CD4-positive, alpha-beta T cell treated with Interferon alpha-2 for 1 hour (primary cell): Measurements from ENCODE around the gene ALPL.

Source experiments
- DNase-seq, 2 donors: peaks; one replicate each; pipeline ENCODE4 v3.0.0-alpha.2; 2020 to 2022

The ALPL gene

GRCh38 chr1:21604208-21604957 is 95.2 kb downstream of the ALPL start:
- DNase-seq: no peak

DNA sequence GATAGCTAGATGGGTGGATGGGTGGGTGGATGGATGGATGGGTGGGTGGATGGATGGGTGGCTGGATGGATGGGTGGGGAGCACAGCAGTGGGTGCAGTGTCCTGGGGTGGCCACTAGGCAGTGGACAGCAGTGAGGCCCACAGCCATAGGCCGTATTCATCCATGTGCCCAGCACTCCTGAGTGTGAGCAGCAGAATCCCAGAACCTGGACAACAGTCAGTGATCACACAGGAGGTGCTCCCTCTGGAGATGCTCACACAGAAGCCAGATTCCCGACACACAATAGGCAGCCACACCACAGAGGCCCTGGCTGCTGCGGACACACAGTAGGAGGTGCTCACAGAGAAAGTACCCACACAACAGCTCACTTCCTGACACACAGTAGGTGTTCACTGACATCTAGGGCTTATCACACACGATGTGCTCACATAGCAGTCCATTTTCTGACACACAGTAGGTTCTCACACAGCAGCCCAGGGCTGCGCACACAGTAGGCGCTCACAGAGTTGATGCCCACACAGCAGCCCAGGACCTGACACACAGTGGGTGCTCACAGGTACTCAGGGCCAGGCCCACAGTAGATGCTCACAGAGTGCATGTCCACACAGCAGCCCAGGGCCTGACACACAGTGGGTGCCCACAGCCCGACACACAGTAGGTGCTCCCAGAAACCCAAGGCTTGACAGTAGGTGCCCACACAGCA is 95.9 kb downstream of the ALPL start:
- DNase-seq: no peak

DNA sequence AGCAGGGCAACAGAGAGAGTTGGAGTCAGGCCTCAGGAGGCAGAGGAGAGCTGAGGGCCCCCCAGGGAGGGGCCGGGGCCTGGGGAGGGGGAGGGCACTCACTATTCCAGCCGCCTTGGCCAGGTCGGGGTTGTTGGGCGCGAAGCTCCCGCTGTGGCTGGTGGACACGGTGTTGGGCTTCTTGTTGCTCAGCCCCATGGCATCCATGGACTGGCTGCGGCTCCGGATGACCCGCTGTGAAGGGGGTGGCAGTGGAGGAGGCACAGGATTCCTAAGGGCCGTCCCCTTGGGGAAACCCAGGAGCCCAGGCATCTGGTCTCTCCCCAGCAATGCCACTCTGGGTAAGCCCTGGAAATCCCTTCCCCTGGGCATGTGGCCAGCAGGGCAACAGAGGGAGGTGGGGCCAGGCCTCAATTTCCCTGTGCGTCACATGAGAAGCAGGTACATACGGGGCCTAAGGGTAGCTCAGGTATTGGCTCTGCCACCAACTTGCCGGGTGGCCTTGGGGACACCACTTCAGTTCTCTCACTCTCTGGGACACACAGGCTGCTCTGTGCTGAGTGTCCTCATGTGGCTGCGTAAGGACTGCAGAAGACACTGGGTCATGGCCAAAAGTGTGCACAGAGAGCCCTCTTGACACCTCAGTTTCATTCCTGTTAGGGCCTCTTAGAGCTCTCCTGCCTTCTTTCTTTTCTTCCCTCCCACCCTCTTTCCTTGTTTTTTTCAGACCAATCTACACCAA is 96.9 kb downstream of the ALPL start:
- DNase-seq: no peak

GRCh38 chr1:21607549-21608529 is 98.6 kb downstream of the ALPL start:
- DNase-seq: peak; percentile 37 to 53

- no peak for DNase-seq
These were observed 99.6 kb downstream of the ALPL start for GRCh38 chr1:21608798-21609197.

- DNase-seq: no peak
These were observed 100.8 kb downstream of the ALPL start for GRCh38 chr1:21610027-21610426.

DNA sequence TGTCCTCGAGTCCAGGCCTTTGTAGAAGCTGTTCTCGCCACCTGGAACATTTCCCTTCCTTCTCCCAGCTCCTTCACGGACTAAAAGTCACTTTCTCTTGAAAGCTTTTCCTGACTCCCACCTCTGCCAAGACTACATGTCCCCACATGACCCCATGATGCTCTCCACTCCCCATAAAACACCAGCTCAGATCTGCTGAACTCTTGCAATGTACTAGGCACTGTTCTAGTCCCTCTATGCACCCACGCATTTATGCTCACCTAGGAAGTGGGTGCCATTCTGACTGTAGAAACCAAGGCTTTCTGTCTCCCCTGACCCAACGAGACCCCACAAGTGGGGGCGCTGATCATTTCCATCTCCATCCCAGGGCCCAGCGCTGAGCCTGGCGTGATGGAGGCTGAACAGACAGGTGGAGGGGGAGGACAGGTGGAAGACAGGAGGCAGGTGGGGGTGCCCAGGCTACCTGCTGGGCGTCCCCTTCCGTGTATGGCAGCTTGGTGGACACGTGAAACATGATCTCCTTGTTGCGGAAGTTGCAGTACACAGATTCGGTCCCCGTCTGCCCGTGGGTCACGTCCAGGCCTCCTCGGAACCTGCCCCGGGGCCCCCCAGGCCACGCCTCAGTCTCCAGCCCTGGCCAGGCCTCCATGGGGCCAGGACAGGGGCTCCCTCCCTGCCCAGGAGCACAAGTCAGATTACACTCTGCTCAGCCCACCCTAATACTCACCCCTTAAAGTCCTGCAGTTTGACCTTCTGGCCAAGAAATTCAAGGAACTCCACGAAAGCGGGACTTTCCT is 102.0 kb downstream of the ALPL start:
- DNase-seq: no peak

DNA sequence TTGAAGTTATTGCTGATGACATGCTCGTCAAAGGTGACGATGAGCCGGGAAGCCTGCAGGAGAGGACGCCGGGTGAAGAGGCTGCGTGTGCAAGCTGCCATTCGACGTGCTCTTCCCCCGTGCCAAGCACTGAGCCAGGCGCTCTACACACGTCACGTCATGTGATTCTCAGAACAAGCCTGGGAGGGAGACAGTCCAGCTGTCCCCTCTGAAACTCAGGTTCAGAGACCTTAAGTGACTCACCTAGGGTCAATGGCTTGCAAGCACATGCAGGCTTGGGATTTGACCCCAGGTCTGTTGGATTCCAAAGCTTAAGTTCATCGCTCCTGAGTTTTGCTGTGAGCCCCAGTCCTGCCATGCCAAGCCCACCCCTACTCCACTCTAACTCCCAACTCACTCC is 102.8 kb downstream of the ALPL start:
- no peak for DNase-seq

DNA sequence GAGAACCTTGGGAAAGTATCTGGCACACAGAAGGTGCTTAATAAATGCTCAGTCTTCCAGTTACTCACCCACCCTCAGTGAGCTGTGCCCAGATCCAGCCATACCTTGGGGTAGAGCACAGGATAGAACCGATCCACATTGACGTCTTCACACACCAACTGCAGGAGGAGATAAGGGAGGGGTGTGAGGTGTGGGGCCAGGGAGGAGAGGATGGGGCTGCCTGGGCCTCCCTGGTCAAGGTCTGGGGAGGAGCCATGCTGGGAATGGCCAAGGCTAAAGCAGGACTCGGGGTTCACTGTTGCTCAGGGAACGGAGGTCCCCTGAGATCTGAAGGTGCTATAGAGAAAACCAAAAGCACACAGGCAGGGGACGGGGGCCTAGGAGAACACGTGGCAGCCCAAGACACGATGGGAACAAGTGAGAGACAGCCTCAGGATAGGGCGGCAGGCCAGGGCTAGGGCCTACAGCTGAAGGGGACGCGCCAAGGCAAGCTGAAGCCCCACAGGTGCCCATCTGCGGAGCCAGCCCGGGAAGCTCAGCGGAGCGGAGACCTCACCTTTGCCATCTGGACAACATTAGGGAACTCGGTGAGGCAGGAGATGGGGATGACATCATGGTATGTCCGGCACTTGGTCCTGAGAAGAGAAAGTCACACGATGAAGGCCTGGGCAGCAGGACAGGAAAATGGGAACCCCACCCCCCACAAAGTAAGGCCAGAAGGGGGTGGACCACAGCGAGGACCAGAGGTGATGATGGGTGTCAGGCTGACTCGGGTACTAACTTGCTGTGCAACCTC is 104.0 kb downstream of the ALPL start:
- no peak for DNase-seq

- no peak for DNase-seq
These were observed 105.3 kb downstream of the ALPL start for GRCh38 chr1:21614419-21615115.

DNA sequence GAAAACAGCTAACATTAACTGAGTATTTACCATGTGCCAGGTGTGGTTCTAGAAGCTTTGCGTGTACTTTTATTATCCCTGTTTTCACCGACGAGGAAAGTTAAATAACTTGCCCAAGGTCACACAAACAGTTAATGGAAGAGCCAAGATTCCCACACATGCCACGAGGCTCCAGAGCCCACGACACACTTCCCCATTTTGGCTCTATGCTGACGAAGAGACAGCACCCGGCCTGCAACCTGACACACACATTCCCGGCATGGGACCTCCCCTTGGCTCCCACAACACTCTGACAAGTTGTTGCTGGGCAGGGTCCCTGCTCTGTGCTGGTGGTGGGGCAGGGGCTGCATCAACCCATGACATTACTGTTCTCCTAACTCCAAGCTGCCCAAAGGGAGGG is 107.1 kb downstream of the ALPL start:
- DNase-seq: no peak

DNA sequence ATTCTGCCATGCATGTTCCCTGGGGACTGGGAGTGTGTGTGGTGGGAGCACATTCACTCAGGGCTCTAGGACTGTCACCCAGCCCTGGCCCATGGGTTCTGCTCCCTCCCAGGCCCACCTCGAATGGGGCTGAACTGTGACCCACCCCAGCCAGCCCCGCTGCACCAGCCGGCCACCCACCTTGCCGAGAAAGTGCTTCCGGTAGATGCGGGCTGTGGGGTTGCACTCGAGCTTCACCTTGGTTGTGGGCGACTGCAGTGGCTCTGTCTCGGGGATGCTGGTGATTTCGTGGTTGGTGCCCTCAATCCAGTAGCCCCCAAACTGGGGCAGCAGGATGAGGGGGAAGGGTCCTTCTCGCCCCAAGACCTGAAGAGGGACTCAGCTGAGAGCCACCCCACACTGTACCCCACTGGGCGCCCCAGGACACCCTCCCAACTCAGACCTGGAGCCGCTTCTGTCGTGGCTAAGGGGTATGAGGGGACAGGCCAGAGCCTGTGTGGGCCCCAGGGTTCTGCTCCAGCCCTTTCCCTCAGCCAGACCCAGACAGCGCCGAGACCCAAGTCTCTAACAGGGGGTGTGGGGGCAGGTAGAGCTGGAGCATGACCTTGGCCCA is 108.0 kb downstream of the ALPL start:
- DNase-seq: no peak

DNA sequence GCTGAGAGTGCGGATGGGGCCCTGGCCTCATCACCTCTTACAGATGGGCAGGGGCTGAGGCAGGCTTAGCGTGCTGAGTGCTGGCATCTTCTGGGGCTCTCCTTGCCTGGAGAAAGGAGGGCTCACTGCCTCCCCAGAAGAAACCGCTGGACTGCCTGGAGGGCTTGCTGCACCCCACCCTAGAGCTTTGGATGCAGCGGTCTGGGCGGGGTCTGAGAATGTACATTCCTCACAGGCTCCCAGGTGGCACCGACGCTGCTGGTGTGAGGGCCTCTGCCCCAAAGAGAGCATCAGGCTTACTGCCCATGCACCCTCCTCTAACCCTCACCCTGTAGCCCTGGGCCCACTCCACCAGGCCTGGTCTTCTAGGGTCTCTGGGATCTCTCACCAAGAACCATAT is 108.8 kb downstream of the ALPL start:
- DNase-seq: no peak

GRCh38 chr1:21618561-21619374 is 109.5 kb downstream of the ALPL start:
- DNase-seq: no peak

GRCh38 chr1:21619375-21619947 is 110.2 kb downstream of the ALPL start:
- DNase-seq: no peak

DNA sequence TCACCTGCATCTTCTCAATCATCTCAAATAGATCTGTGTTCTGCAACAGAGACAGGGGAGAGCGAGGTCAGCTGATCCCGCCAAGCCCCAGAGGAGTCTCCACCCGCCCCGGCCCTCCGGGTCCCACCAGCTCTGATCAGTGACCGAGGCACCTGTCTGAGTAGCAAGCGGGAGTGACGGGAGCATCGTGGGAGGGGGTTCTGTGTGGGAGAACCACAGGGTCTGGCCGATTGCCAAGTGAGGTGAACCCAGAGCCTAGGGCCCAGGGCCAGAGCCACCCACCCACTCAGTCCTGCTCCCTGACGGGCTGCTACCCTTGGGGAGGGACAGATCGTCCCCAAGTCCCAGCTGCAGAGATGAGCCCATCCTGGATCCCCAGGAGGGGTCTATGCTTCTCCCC is 110.8 kb downstream of the ALPL start:
- no peak for DNase-seq

DNA sequence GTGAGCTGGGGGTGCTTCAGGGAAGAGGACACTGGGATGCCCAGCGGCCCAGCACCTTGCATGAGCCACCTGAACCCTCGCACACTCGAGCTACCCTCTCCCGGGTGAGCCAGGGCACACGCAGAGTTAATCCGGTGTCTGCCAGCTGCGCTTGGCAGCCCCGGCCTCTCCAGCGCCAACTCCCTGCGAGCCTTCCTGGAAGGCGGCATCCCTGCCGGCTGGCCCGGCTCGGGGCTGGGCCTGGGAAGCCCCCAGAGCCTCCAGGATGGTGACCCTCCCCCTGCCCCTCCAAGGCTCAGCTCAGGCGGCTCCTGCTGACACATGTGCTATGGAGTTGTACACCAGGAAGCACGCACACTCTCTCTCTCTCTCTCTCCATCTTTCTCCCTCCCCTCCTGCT is 111.3 kb downstream of the ALPL start:
- DNase-seq: no peak

DNA sequence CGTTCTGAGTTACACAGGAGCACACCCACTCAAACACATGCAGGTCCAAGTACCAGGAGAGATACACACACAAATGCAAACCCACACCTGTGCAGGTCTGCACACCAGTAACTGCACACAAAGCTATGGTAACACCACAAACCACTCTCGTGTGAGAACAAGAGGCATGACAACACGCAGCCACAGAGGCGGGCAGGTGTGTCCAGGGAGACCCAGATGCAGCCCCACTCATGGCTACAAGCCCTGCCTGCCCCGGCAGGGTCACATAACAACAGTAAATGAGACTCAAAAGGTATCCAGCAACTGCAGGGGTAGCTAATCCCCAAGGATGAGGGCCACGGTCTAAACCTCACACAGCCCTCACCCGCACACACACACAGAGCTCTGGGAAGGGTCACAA is 111.8 kb downstream of the ALPL start:
- no peak for DNase-seq
